Measurements from ENCODE around the gene LRRC63. TPM values are rescaled to one million over a fixed set of nuclear protein-coding genes. Genes with fewer than 3 reads are reported as not detected.

LRRC63 gene
- polyA plus RNA-seq, 3 donors: 0.04 to 0.34 TPM; not detected in 1

GRCh38 chr13:46320406-46320805 lies 108.7 kb downstream of the LRRC63 start:
- WGBS, 3 donors: 53 to 80% (median 54%) methylated on average over 3 of the region's 3 CpGs
- no peak overlapping the region for H3K27ac ChIP-seq (ENCODE audit: low read depth, low read length)

GRCh38 chr13:46320821-46321220 lies 109.1 kb downstream of the LRRC63 start:
- WGBS, 3 donors: 92 to 94% (median 93%) methylated on average over 4 of the region's 4 CpGs
- H3K27ac ChIP-seq (ENCODE audit: low read depth, low read length): no peak overlapping the region

GRCh38 chr13:46321494-46322225 lies 109.9 kb downstream of the LRRC63 start:
- no peak overlapping the region for H3K27ac ChIP-seq (ENCODE audit: low read depth, low read length)
- 50 to 55% (median 54%) methylated on average over 17 of the region's 17 CpGs for WGBS, 3 donors

DNA sequence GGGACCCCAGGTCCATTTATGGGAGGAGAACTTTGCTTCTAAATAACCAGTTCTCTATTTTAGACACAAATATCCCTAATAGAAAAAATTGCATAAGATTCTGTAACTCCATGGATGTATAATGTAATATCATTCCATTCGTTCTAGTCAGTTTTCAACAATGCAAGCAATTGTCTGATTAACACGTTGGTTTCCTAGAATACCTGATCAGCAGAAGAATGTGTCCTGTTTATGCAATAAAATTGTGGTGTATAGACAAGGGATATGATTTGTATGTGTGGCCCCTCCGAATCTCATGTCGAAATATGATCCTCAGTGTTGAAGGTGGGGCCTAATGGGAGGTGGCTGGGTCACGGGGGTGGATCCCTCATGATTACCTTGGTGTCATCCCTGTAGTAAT lies 113.2 kb downstream of the LRRC63 start:
- H3K27ac ChIP-seq (ENCODE audit: low read depth, low read length): no peak overlapping the region
- 74 to 80% (median 80%) methylated on average over 5 of the region's 5 CpGs for WGBS, 3 donors

Other genes starting within 250 kb of the LRRC63 start
- 10 to 100 TPM in 2 of 3 donors, 1 to 10 TPM in 1; 5.3 to 23.7 (median 12.7) TPM for gene ZC3H13, start 159.2 kb upstream of the LRRC63 start, polyA plus RNA-seq
- under 1 TPM in 1 of 3 donors, not detected in 2; 0.14 TPM for gene CPB2, start 106.9 kb upstream of the LRRC63 start, polyA plus RNA-seq
- gene LCP1, start 29.8 kb upstream of the LRRC63 start, polyA plus RNA-seq: 10 to 100 TPM in 2 of 3 donors, 1 to 10 TPM in 1; 7.3 to 66.6 (median 42.7) TPM
- 1 to 10 TPM in 2 of 3 donors, under 1 TPM in 1; 0.35 to 3.0 (median 3.0) TPM for gene RUBCNL, start 175.3 kb downstream of the LRRC63 start, polyA plus RNA-seq